HepG2 (cell line): Measurements from ENCODE around the gene SRSF1. TPM values are rescaled to one million over a fixed set of nuclear protein-coding genes. Genes with fewer than 3 reads are reported as not detected.
A peak's percentile ranks its signal among the peaks of the same experiment; 100 is the strongest.

Experiments
- ATAC-seq: fragments of 200-7000 bp; cut with Tn5 transposase; 3 replicates; pipeline ENCODE4 v1.9.1; 2020; ENCODE audit warnings: mild to moderate bottlenecking, moderate library complexity
- BruUV-seq: library from RNA; stranded (reverse); fragments of 400-500 nt; replicated peaks from 2 replicates; lab custom pipeline; 2021; lab: Mats Ljungman, UMichigan
- CTCF ChIA-PET: fragments of 300-600 bp; formaldehyde crosslinking; extraction: SDS; loops from one replicate; lab custom pipeline; 2021; ENCODE audit warnings: low total read pairs, inconsistent platforms, low intra/inter-chr PET ratio; lab: Yijun Ruan, JAX
- POLR2A ChIA-PET: fragments of 350-600 bp; sonication (Branson Sonifier 250); formaldehyde crosslinking; loops from one replicate; lab custom pipeline; 2020; ENCODE audit warnings: antibody characterized with exemption, inconsistent platforms; lab: Yijun Ruan, JAX
- DNase-seq: peaks from one replicate; pipeline ENCODE4 v3.0.0-alpha.2; 2015; ENCODE audit warnings: low spot score
- FAIRE-seq: peaks from 3 replicates; lab custom pipeline; 2011; peaks lifted over from hg19 to GRCh38; lab: Jason Lieb, UNC
- H2AFZ ChIP-seq: one replicate; pipeline ENCODE4 v1.6.1; 2011; ENCODE audit warnings: low read length, inconsistent platforms
- H3K27ac ChIP-seq: fragments of 300-600 bp; 3 replicates; pipeline ENCODE4 v1.8.0; 2011; ENCODE audit warnings: mixed run types, mild to moderate bottlenecking, mixed read lengths, low read length, inconsistent platforms; ENCODE audit not compliant: insufficient read depth; ENCODE audit errors: extremely low read length
- H3K27me3 ChIP-seq, 2 experiments: fragments of 200-600 bp in 1 of 2; 2 replicates in 1 of 2; 3 replicates in 1 of 2; pipeline versions ENCODE4 v1.6.0 to v1.8.0; 2011; ENCODE audit warnings: low read length in 2 of 2, mild to moderate bottlenecking in 2 of 2, moderate library complexity in 2 of 2, inconsistent platforms in 1 of 2; ENCODE audit not compliant: insufficient read depth in 2 of 2, control insufficient read depth in 1 of 2
- H3K36me3 ChIP-seq, 2 experiments: fragments of 200-600 bp in 1 of 2; replicated peaks in 1 of 2; 2 replicates in 1 of 2; 3 replicates in 1 of 2; pipeline versions ENCODE4 v1.5.1 to v1.8.0; 2011; ENCODE audit warnings: low read length in 2 of 2, inconsistent platforms in 1 of 2; ENCODE audit not compliant: insufficient read depth in 2 of 2, control insufficient read depth in 1 of 2
- H3K4me1 ChIP-seq: 2 replicates; pipeline ENCODE4 v1.5.1; 2012; ENCODE audit warnings: low read length, inconsistent platforms; ENCODE audit not compliant: insufficient read depth
- H3K4me2 ChIP-seq: 2 replicates; pipeline ENCODE4 v1.6.0; 2011; ENCODE audit warnings: low read depth, low read length, inconsistent platforms
- H3K4me3 ChIP-seq, 3 experiments: fragments of 200-600 bp in 1 of 3; sonication (generic), shearing (Covaris generic) in 1 of 3; replicated peaks in 1 of 3; 2 replicates each; pipeline ENCODE4 v1.5.1; 2011 to 2016; ENCODE audit warnings: low read length in 3 of 3, inconsistent platforms in 2 of 3, low read depth in 2 of 3, mild to moderate bottlenecking in 2 of 3, control low read depth in 1 of 3, mixed read lengths in 1 of 3; ENCODE audit not compliant: insufficient read depth in 1 of 3
- H3K79me2 ChIP-seq: one replicate; pipeline ENCODE4 v1.6.1; 2011; ENCODE audit warnings: low read length, inconsistent platforms; ENCODE audit not compliant: insufficient read depth
- H3K9ac ChIP-seq: 2 replicates; pipeline ENCODE4 v1.6.0; 2011; ENCODE audit warnings: mild to moderate bottlenecking, low read depth, low read length, inconsistent platforms; ENCODE audit not compliant: insufficient read depth
- H3K9me3 ChIP-seq: 2 replicates; pipeline ENCODE4 v1.5.1; 2012; ENCODE audit warnings: mild to moderate bottlenecking, low read length
- H4K20me1 ChIP-seq: 2 replicates; pipeline ENCODE4 v1.6.0; 2011; ENCODE audit warnings: inconsistent platforms, mild to moderate bottlenecking, low read length, moderate library complexity; ENCODE audit not compliant: insufficient read depth
- BRCA1 ChIP-seq: sonication (generic); formaldehyde crosslinking; IDR thresholded peaks from 2 replicates; pipeline ENCODE4 v1.4.0; 2020; ENCODE audit warnings: missing genetic modification reagents
- HNRNPH1 ChIP-seq: fragments of 200-400 bp; formaldehyde crosslinking; optimal IDR thresholded peaks from 2 replicates; pipeline ENCODE3; 2017; ENCODE audit warnings: mild to moderate bottlenecking, low read depth, low read length
- JUNB ChIP-seq: sonication (generic); formaldehyde crosslinking; IDR thresholded peaks from 2 replicates; pipeline ENCODE4 v1.8.0; 2022; ENCODE audit warnings: missing genetic modification reagents, mild to moderate bottlenecking, borderline replicate concordance
- NFKB2 ChIP-seq: sonication (generic); formaldehyde crosslinking; IDR thresholded peaks from 2 replicates; pipeline ENCODE4 v1.4.0; 2020; ENCODE audit warnings: missing genetic modification reagents, borderline replicate concordance
- NR2F6 ChIP-seq, 2 experiments: IDR thresholded peaks; 2 replicates each; pipeline ENCODE4 v1.6.1; 2016; ENCODE audit warnings: antibody characterized with exemption in 1 of 2, mild to moderate bottlenecking in 1 of 2
- SCMH1 ChIP-seq: sonication (generic); formaldehyde crosslinking; IDR thresholded peaks from 2 replicates; pipeline ENCODE4 v1.9.0; 2021; ENCODE audit warnings: missing genetic modification reagents, mild to moderate bottlenecking, borderline replicate concordance
- SOX5 ChIP-seq: IDR thresholded peaks from 2 replicates; pipeline ENCODE4 v1.6.1; 2016; ENCODE audit warnings: borderline replicate concordance
- SP140L ChIP-seq: sonication (generic); formaldehyde crosslinking; IDR thresholded peaks from 2 replicates; pipeline ENCODE4 v1.4.0; 2020; ENCODE audit warnings: missing genetic modification reagents, borderline replicate concordance
- ZFAT ChIP-seq: sonication (generic); formaldehyde crosslinking; conservative IDR thresholded peaks from 2 replicates; pipeline ENCODE4 v1.8.1; 2023; ENCODE audit warnings: missing genetic modification reagents, inconsistent platforms
- ZNF274 ChIP-seq: sonication (generic); formaldehyde crosslinking; IDR thresholded peaks from 2 replicates; pipeline ENCODE4 v1.5.1; 2020; ENCODE audit warnings: mild to moderate bottlenecking, missing genetic modification reagents
- ZNF441 ChIP-seq: sonication (generic); formaldehyde crosslinking; IDR thresholded peaks from 2 replicates; pipeline ENCODE4 v1.7.0; 2021; ENCODE audit warnings: missing genetic modification reagents, borderline replicate concordance
- ZNF556 ChIP-seq: sonication (generic); formaldehyde crosslinking; IDR thresholded peaks from 2 replicates; pipeline ENCODE4 v1.4.0; 2020; ENCODE audit warnings: mild to moderate bottlenecking, missing genetic modification reagents, borderline replicate concordance
- ZNF557 ChIP-seq: sonication (generic); formaldehyde crosslinking; IDR thresholded peaks from 2 replicates; pipeline ENCODE4 v1.4.0; 2020; ENCODE audit warnings: missing genetic modification reagents
- ZNF703 ChIP-seq: sonication (generic); formaldehyde crosslinking; IDR thresholded peaks from 2 replicates; pipeline ENCODE4 v1.5.1; 2020; ENCODE audit warnings: missing genetic modification reagents, mild to moderate bottlenecking, moderate library complexity, borderline replicate concordance
- ZNF709 ChIP-seq: sonication (generic); formaldehyde crosslinking; IDR thresholded peaks from 2 replicates; pipeline ENCODE4 v1.5.0; 2020; ENCODE audit warnings: mild to moderate bottlenecking, missing genetic modification reagents
- ZNF780A ChIP-seq: sonication (generic); formaldehyde crosslinking; IDR thresholded peaks from 2 replicates; pipeline ENCODE4 v1.8.0; 2022; ENCODE audit warnings: mild to moderate bottlenecking, missing genetic modification reagents, moderate library complexity
- ZSCAN31 ChIP-seq: sonication (generic); formaldehyde crosslinking; IDR thresholded peaks from 2 replicates; pipeline ENCODE4 v1.5.0; 2020; ENCODE audit warnings: low read depth, mild to moderate bottlenecking, missing genetic modification reagents
- WGBS: methylation state at CpG from one replicate; pipeline ENCODE4 v1.1.6; 2017; ENCODE audit warnings: low lambda C conversion rate; 5-methylcytosine and 5-hydroxymethylcytosine counted together
- in situ Hi-C: cut with HindIII; loops from 2 replicates; pipeline ENCODE4 v1.10.0; 2017; ENCODE audit warnings: low pct_unique_long_range_greater_than_20kb; ENCODE audit not compliant: extremely low pct_ligation_motif_present
- intact Hi-C: fragments of 100-400 bp; cut with micrococcal nuclease; formaldehyde crosslinking; loops from one replicate; pipeline ENCODE4 v1.10.0; 2022; ENCODE audit not compliant: unreplicated experiment
- polyA plus RNA-seq, 8 experiments: library from polyadenylated mRNA; depleted of rRNA in 3 of 8; stranded (reverse) in 7 of 8; unstranded in 1 of 8; fragments of >200 nt; fragmentation: Illumina TruSeq in 4 of 8; extraction: Trizol in 4 of 8; gene quantifications; 2 replicates each; pipeline versions ENCODE4 v1.2.1 to v1.2.3, GENCODE V29; 2011 to 2016; ENCODE audit warnings: low read depth in 4 of 8, missing spikeins in 1 of 8, mixed read lengths in 1 of 8; ENCODE audit not compliant: insufficient read depth in 1 of 8
- total RNA-seq, 5 experiments: library from RNA; depleted of rRNA; stranded (reverse); fragments of >200 nt; fragmentation: Illumina TruSeq; extraction: Trizol; gene quantifications; 2 replicates each; pipeline ENCODE4 v1.2.3, GENCODE V29; 2016; ENCODE audit warnings: low read depth in 1 of 5
- TF ChIP-seq, protein P1 (sequence below): IDR thresholded peaks from 2 replicates; pipeline ENCODE4 v1.6.1; 2016; ENCODE audit warnings: low read depth, control low read depth
- TF ChIP-seq, protein P2 (sequence below): sonication (generic); formaldehyde crosslinking; IDR thresholded peaks from 2 replicates; pipeline ENCODE4 v1.8.0; 2022; ENCODE audit warnings: mild to moderate bottlenecking, missing genetic modification reagents; ENCODE audit not compliant: insufficient replicate concordance

The SRSF1 gene
- total and polyA plus RNA-seq, 2 of the 13 experiments (the other 11 are each of a cell fraction or from before 2014, with no cell fraction given), result 142 to 445 TPM

DNA sequence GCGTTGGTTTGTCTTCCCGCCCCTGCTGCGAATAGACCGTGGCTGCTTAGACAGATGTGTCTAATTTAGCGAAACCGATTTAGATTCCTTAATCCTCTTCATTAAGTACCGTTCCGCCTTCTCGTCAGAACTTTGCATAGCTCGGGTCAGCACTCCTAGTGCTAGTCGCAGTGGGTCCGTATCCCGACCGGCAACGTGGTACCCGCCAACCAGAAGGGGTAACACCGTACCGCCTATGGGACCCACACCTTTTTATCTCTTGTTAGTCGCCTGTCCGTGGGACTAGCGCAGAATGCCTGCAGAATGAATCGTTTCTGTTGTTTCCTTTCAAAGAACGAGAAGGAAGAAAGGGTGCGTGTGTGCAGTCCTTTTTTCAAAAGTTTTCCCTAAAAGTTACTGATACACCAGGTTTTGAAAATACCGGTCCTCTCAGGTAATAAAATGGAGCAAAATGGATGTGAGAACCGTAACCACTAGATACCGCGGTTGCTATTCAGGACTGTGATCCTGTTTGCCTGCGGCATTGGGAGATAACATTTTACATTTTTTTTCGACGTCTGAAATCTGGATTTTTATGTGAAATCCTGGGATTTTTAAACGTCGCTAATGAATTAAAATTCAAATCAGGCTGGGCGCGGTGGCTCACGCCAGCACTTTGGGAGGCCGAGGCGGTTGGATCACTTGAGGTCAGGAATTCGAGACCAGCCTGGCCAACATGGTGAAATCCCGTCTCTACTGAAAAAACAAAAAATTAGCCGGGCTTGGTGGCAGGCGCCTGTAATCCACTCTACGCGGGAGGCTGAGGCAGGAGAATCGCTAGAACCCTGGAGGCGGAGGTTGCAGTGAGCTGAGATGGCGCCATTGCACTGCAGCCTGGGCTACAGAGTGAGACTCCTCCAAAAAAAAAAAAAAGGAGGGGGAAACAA is 998 bp upstream of the SRSF1 start (continued):
- TF ChIP-seq BRCA1 (0 out of 2 replicates have a peak, but pooled peaks have one; percentile 12), ZNF780A (CRISPR knock-in tag) (0 out of 2 replicates have a peak, but pooled peaks have one; percentile 1), ZSCAN31 (CRISPR knock-in tag) (0 out of 2 replicates have a peak, but pooled peaks have one; percentile 57), ZNF703 (CRISPR knock-in tag) (0 out of 2 replicates have a peak, but pooled peaks have one; percentile 32), SP140L (CRISPR knock-in tag) (peak; percentile 25; the same call in 1 of the 2 replicates), SCMH1 (CRISPR knock-in tag) (no peak)

DNA sequence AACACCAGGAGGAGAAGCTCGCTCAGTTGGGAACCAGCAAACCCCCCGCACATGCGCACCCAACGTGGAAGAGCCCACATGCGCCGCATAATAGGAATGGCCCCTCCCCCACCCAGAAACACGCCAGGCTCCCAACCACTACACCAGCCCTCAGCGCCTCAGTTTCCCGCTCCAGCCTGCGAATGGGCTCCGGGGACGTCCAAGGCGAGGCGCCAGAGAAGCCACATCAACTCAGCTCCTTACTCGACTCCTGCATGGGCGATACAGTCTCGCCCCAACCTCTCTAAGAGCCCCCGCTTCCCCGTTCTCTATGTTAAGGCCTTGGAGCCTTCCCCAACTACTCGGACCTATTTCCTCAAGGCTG is 504 bp downstream of the SRSF1 start:
- peak overlapping the region; percentile 79 to 99 (median 92) for H3K4me3 ChIP-seq
- peak overlapping the region; percentile 100 for H3K9ac ChIP-seq
- TSS peak; percentile 58 for BruUV-seq
- under 1% methylated on average over 18 of the region's 20 CpGs for WGBS
- H3K4me2 ChIP-seq, result peak overlapping the region; percentile 91
- peaks cover 48% of the 10 kb centered on the region for H4K20me1 ChIP-seq
- H3K36me3 ChIP-seq, result peaks cover 4 to 39% of the 10 kb centered on the region in 2 experiments
- H3K79me2 ChIP-seq, result peaks cover 54% of the 10 kb centered on the region
- CTCF ChIA-PET, result no interaction called here
- no peak for FAIRE-seq
- H3K9me3 ChIP-seq, result no peaks in the 10 kb centered on the region
- peak; percentile 73 for ATAC-seq
- in situ Hi-C loops (loop anchor here (5.0 kb wide), 1 partner anchor 81 kb away; no protein-coding TSS in a partner anchor), intact Hi-C loops (no loop called here)
- H3K27me3 ChIP-seq, result no peaks in the 10 kb centered on the region; a peak in 1 of 5 replicates
- peak; percentile 77 for DNase-seq
- POLR2A ChIA-PET, result interaction anchor here (1.0 to 3.8 kb wide), 20 partner anchors 11 to 625 kb away, joined by 3 to 71 read pairs (median 13); partner anchors contain the start of genes DYNLL2, MRPS23 and VEZF1
- peaks cover 61% of the 10 kb centered on the region for H3K4me1 ChIP-seq
- peak overlapping the region; percentile 99 for H3K27ac ChIP-seq
- H2AFZ ChIP-seq, result no peak overlapping the region
- TF ChIP-seq HNRNPH1 (no peak), ZNF557 (0 out of 2 replicates have a peak, but pooled peaks have one; percentile 9), ZNF441 (peak; percentile 59; the same call in 1 of the 2 replicates), ZNF709 (peak; percentile 25; the same call in 1 of the 2 replicates), ZFAT (CRISPR knock-in tag) (no peak), SOX5 (CRISPR knock-in tag) (no peak), NR2F6 (IDR thresholded peaks at IDR 0.05) (no peak), NR2F6 (CRISPR knock-in tag; IDR thresholded peaks at IDR 0.05) (no peak), ZNF556 (CRISPR knock-in tag) (0 out of 2 replicates have a peak, but pooled peaks have one; percentile 13), JUNB (CRISPR knock-in tag) (peak; percentile 31; the same call in 1 of the 2 replicates), ZNF274 (peak; percentile 7; the same call in 1 of the 2 replicates), NFKB2 (CRISPR knock-in tag) (no peak; the same call in 1 of the 2 replicates)
- TF ChIP-seq, protein P1, sequence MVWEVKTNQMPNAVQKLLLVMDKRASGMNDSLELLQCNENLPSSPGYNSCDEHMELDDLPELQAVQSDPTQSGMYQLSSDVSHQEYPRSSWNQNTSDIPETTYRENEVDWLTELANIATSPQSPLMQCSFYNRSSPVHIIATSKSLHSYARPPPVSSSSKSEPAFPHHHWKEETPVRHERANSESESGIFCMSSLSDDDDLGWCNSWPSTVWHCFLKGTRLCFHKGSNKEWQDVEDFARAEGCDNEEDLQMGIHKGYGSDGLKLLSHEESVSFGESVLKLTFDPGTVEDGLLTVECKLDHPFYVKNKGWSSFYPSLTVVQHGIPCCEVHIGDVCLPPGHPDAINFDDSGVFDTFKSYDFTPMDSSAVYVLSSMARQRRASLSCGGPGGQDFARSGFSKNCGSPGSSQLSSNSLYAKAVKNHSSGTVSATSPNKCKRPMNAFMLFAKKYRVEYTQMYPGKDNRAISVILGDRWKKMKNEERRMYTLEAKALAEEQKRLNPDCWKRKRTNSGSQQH (CRISPR knock-in tag), result no peak
- TF ChIP-seq, protein P2, sequence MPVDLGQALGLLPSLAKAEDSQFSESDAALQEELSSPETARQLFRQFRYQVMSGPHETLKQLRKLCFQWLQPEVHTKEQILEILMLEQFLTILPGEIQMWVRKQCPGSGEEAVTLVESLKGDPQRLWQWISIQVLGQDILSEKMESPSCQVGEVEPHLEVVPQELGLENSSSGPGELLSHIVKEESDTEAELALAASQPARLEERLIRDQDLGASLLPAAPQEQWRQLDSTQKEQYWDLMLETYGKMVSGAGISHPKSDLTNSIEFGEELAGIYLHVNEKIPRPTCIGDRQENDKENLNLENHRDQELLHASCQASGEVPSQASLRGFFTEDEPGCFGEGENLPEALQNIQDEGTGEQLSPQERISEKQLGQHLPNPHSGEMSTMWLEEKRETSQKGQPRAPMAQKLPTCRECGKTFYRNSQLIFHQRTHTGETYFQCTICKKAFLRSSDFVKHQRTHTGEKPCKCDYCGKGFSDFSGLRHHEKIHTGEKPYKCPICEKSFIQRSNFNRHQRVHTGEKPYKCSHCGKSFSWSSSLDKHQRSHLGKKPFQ (CRISPR knock-in tag), result peak; percentile 51
